Measurements from ENCODE around the gene NFKBIE. TPM values are rescaled to one million over a fixed set of nuclear protein-coding genes. Genes with fewer than 3 reads are reported as not detected.

The NFKBIE gene
- total and polyA plus RNA-seq, 9 of the 15 experiments (the other 6 are each of a cell fraction or from before 2014, with no cell fraction given), result 2.1 to 16.4 (median 11.7) TPM

- intact Hi-C loops (cut with micrococcal nuclease) (no loop called here), in situ Hi-C loops (cut with MboI) (no loop called here)
- no peak for FAIRE-seq
- no peak for DNase-seq (ENCODE audit: extremely low read depth in 1 of 4, low spot score in 3 of 4)
- WGBS (ENCODE audit: insufficient coverage, low coverage, missing lambda C conversion rate), result 90% methylated on average over 8 of the region's 8 CpGs
- no peak for ATAC-seq
- H3K79me2 ChIP-seq (ENCODE audit: control insufficient read depth, insufficient read depth, low read length), result peaks cover 34% of the 10 kb centered on the region
- no peak overlapping the region for H3K27ac ChIP-seq (ENCODE audit: extremely low read depth, low read depth, low read length)
- H3K36me3 ChIP-seq (ENCODE audit: control insufficient read depth, insufficient read depth, low read length), result peaks cover 59% of the 10 kb centered on the region; the same call in 2 of the 3 replicates
- BruUV-seq (replicated peaks), result no TSS peak
- ChIA-PET POLR2A (interaction anchor here (0.6 kb wide), 1 partner anchor 29 kb away, joined by 4 read pairs; no protein-coding TSS in a partner anchor), CTCF (ENCODE audit: low intra/inter-chr PET ratio) (no interaction called here)
- H3K4me2 ChIP-seq (ENCODE audit: insufficient read depth, low read length), result no peak overlapping the region
- H3K9ac ChIP-seq (ENCODE audit: insufficient read depth in 1 of 2, low read depth in 2 of 2, low read length in 2 of 2), result peak overlapping the region in 1 of 2 experiments; percentile 24; a peak in 1 of 4 replicates
- H3K9me1 ChIP-seq (ENCODE audit: control insufficient read depth, insufficient read depth, low read length), result peaks cover 9% of the 10 kb centered on the region
- H3K4me3 ChIP-seq, result no peak overlapping the region
- H3K9me3 ChIP-seq (replicated peaks; ENCODE audit: control insufficient read depth, insufficient read depth, low read depth, low read length), result no peaks in the 10 kb centered on the region
- TF ChIP-seq PHF8 (IDR thresholded peaks at IDR 0.05; ENCODE audit: borderline replicate concordance, low read length) (no peak), ADNP (tag; IDR thresholded peaks at IDR 0.05) (no peak), PRMT5 (CRISPR knock-in tag; IDR thresholded peaks at IDR 0.05) (0 out of 2 replicates have a peak, but pooled peaks have one; percentile 9), YY1 (IDR thresholded peaks at IDR 0.05; ENCODE audit: borderline replicate concordance in 1 of 3, control insufficient read depth in 1 of 3, extremely low read depth in 1 of 3, insufficient read depth in 3 of 3, insufficient read length in 1 of 3, insufficient replicate concordance in 2 of 3, low read depth in 1 of 3, low read length in 2 of 3) (no peak), RBFOX2 (IDR thresholded peaks at IDR 0.05; ENCODE audit: low read depth, low read length) (0 out of 2 replicates have a peak, but pooled peaks have one; percentile 43), ZC3H11A (IDR thresholded peaks at IDR 0.05; ENCODE audit: low read depth, low read length) (no peak), MECOM (CRISPR knock-in tag; IDR thresholded peaks at IDR 0.05) (no peak), ZNF347 (CRISPR knock-in tag; IDR thresholded peaks at IDR 0.05; ENCODE audit: low read depth) (no peak), PTBP1 (IDR thresholded peaks at IDR 0.05; ENCODE audit: low read depth, low read length) (no peak), E2F4 (CRISPR knock-in tag; IDR thresholded peaks at IDR 0.05; ENCODE audit: low read depth) (no peak), USF1 (CRISPR knock-in tag; IDR thresholded peaks at IDR 0.05) (peak; percentile 11; the same call in 1 of the 2 replicates), NCOA2 (IDR thresholded peaks at IDR 0.05; ENCODE audit: partially characterized antibody in 2 of 2) (no peak), ZC3H4 (CRISPR knock-in tag; IDR thresholded peaks at IDR 0.05; ENCODE audit: borderline replicate concordance) (no peak)
- H4K20me1 ChIP-seq (replicated peaks; ENCODE audit: control insufficient read depth, insufficient read depth, low read length), result peaks cover 16% of the 10 kb centered on the region
- peaks cover 39 to 58% of the 10 kb centered on the region in 2 experiments; a peak in 4 of 5 replicates for H3K4me1 ChIP-seq (replicated peaks in 1 of 2; ENCODE audit: control insufficient read depth in 2 of 2, insufficient read depth in 2 of 2, low read length in 2 of 2)
- H2AFZ ChIP-seq (ENCODE audit: low read depth, low read length), result no peak overlapping the region
- no peaks in the 10 kb centered on the region for H3K27me3 ChIP-seq (ENCODE audit: control insufficient read depth in 2 of 2, insufficient read depth in 2 of 2, low read length in 2 of 2)
Observed at GRCh38 chr6:44260011-44260410, 5.3 kb downstream of the NFKBIE start.
